ENCODE results near the gene BICRAL. TPM values are rescaled to one million over a fixed set of nuclear protein-coding genes. Genes with fewer than 3 reads are reported as not detected.
"Not testable (repeated sequence)": the region's sequence is repeated elsewhere in the genome, so short reads cannot be mapped to it uniquely, and the experiment has no call there.

Gene BICRAL, protein sequence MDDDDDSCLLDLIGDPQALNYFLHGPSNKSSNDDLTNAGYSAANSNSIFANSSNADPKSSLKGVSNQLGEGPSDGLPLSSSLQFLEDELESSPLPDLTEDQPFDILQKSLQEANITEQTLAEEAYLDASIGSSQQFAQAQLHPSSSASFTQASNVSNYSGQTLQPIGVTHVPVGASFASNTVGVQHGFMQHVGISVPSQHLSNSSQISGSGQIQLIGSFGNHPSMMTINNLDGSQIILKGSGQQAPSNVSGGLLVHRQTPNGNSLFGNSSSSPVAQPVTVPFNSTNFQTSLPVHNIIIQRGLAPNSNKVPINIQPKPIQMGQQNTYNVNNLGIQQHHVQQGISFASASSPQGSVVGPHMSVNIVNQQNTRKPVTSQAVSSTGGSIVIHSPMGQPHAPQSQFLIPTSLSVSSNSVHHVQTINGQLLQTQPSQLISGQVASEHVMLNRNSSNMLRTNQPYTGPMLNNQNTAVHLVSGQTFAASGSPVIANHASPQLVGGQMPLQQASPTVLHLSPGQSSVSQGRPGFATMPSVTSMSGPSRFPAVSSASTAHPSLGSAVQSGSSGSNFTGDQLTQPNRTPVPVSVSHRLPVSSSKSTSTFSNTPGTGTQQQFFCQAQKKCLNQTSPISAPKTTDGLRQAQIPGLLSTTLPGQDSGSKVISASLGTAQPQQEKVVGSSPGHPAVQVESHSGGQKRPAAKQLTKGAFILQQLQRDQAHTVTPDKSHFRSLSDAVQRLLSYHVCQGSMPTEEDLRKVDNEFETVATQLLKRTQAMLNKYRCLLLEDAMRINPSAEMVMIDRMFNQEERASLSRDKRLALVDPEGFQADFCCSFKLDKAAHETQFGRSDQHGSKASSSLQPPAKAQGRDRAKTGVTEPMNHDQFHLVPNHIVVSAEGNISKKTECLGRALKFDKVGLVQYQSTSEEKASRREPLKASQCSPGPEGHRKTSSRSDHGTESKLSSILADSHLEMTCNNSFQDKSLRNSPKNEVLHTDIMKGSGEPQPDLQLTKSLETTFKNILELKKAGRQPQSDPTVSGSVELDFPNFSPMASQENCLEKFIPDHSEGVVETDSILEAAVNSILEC
- total RNA-seq (10 to 100 TPM; 12.6 to 15.9 TPM), polyA plus RNA-seq (ENCODE audit: insufficient read length in 6 of 6) (10 to 100 TPM; 17.6 to 20.0 (median 19.2) TPM)
- long read RNA-seq, donor 1, partial matches to known transcripts, result 21 of 21 reads
- long read RNA-seq, donor 1, other reads (novel, unspliced or antisense), result 0 of 21 reads
- long read RNA-seq, donor 2, full-length matches to known transcripts, result 1 of 1 reads
- long read RNA-seq, donor 2, partial matches to known transcripts, result 0 of 1 reads
- long read RNA-seq, donor 2, other reads (novel, unspliced or antisense), result 0 of 1 reads
- long read RNA-seq, donor 3, full-length matches to known transcripts, result 1 of 1 reads
- long read RNA-seq, donor 3, partial matches to known transcripts, result 0 of 1 reads
- long read RNA-seq, donor 3, other reads (novel, unspliced or antisense), result 0 of 1 reads
- long read RNA-seq, donor 4, result 0 reads
- long read RNA-seq, donor 5, result 0 reads
- long read RNA-seq, donor 6, full-length matches to known transcripts, result 1 of 1 reads
- long read RNA-seq, donor 6, partial matches to known transcripts, result 0 of 1 reads
- long read RNA-seq, donor 6, other reads (novel, unspliced or antisense), result 0 of 1 reads
- long read RNA-seq, donor 7, result 0 reads
- long read RNA-seq, donor 8, partial matches to known transcripts, result 23 of 23 reads
- long read RNA-seq, donor 8, other reads (novel, unspliced or antisense), result 0 of 23 reads
- long read RNA-seq, donor 9, result 0 reads
- long read RNA-seq, donor 10, partial matches to known transcripts, result 0 of 2 reads
- long read RNA-seq, donor 10, other reads (novel, unspliced or antisense), result 2 of 2 reads
- long read RNA-seq, donor 11, partial matches to known transcripts, result 51 of 51 reads
- long read RNA-seq, donor 11, other reads (novel, unspliced or antisense), result 0 of 51 reads
- long read RNA-seq, donor 12, result 0 reads

DNA sequence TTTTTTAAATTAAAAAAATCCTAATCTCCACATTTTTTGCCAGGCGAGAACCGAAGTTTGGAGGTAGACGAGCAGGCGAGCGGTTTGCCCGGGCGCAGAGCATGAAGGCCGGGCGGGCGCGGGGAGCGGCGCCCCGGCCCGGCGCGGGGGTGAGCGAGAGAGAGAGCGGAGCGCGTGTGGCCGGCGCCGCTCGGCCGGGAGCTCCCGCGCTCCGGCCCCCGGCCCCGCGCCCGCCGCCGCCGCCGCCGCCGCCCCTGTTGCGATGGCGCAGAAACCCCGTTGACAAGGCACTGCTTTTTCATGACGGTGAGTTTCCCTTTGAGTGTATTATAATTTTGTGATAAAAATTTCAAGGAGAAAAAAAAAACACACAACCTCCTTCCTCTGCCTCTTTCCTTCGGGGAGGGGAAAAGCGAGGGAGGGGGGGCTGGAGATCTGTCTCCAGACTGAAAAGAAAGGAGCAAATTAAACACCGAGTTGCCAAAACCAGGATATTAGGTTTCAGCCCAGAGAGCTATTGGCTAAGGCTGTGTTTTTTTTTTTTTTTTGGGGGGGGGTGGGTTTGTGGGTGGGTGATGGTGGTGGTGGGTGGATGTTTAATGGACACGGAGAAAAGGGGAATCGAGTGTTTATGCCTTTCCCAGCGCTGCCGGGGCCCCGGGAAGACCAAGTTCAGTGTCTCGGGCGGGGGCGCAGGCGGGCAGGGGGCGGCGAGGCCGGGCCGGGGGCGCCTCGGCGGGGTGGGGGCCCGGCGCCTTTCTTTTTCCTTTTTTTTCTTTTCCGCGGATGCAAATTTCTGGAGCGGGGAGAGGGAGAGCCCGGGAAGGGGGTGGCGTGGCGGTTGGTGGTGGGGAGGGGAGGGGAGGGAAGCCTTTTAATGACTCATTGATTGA lies at the start of gene BICRAL:
TSS of gene BICRAL (plus strand) at position 257 of the 893 bp plus-strand sequence. CDS start 39,971 bp downstream, outside the sequence.
- ATAC-seq (peak; percentile 22), DNase-seq (peak; percentile 68 to 92 (median 83))
- TF ChIP-seq, protein P1, sequence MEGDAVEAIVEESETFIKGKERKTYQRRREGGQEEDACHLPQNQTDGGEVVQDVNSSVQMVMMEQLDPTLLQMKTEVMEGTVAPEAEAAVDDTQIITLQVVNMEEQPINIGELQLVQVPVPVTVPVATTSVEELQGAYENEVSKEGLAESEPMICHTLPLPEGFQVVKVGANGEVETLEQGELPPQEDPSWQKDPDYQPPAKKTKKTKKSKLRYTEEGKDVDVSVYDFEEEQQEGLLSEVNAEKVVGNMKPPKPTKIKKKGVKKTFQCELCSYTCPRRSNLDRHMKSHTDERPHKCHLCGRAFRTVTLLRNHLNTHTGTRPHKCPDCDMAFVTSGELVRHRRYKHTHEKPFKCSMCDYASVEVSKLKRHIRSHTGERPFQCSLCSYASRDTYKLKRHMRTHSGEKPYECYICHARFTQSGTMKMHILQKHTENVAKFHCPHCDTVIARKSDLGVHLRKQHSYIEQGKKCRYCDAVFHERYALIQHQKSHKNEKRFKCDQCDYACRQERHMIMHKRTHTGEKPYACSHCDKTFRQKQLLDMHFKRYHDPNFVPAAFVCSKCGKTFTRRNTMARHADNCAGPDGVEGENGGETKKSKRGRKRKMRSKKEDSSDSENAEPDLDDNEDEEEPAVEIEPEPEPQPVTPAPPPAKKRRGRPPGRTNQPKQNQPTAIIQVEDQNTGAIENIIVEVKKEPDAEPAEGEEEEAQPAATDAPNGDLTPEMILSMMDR (IDR thresholded peaks at IDR 0.05), result no peak
- Histone ChIP-seq H3K27me3 (no peaks in the 10 kb centered on the region), H3K4me3 (peak within 1 kb of the TSS; percentile 63 to 73), H3K36me3 (no peaks in the 10 kb centered on the region), H3K9me3 (no peaks in the 10 kb centered on the region), H3K27ac (peak within 1 kb of the TSS; percentile 100), H3K4me1 (peaks cover 26 to 47% of the 10 kb centered on the region in 2 donors)
- intact Hi-C loops (cut with DNase I), result no loop called here

DNA sequence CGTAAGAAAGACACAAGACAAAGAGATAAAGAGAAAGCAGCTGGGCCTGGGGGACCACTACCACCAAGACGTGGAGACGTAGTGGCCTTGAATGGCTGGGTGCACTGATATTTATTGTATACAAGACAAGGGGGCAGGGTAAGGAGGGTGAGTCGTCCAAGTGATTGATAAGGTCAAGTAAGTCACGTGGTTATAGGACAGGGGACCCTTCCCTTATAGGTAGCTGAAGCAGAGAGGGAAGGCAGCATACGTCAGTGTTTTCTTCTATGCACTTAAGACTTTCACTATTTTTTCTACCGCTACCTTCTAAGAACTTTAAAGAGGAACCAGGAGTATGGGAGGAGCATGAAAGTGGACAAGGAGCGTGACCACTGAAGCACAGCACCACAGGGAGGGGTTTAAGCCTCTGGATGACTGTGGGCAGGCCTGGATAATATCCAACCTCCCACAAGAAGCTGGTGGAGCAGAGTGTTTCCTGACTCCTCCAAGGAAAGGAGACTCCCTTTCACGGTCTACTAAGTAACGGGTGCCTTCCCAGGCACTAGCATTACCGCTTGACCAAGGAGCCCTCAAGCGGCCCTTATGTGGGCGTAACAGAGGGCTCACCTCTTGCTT lies 47.9 kb upstream of the BICRAL start:
- H3K27ac ChIP-seq; H3K4me1 ChIP-seq; H3K36me3 ChIP-seq; H3K27me3 ChIP-seq; H3K4me3 ChIP-seq; intact Hi-C loops (cut with DNase I); H3K9me3 ChIP-seq: not testable (repeated sequence)
- ATAC-seq, result peak; percentile 79
- DNase-seq, result peak in 2 of 4 donors; percentile 35 to 65

DNA sequence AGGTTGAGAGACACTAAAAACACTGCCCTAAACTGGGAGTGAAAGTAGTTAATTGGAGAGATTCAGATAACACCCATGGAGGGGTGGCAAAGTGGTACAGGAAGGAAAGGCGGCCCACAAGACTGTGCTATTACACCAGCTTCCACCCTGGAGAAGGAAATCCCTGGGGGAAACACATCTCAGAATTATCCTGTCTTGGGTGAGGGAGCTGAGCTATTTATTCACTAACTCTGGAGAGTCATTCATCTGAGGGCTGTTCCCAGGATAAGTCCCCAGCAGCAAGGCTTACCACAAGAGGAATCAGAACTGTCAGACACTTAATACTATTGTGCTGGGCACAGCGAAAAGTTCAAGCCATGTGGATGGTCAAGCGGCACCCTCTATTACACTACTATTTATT lies 45.9 kb upstream of the BICRAL start:
- Histone ChIP-seq H3K27me3 (no peaks in the 10 kb centered on the region), H3K4me3 (no peak overlapping the region), H3K27ac (no peak overlapping the region), H3K4me1 (no peaks in the 10 kb centered on the region), H3K9me3 (no peaks in the 10 kb centered on the region), H3K36me3 (no peaks in the 10 kb centered on the region)
- intact Hi-C loops (cut with DNase I), result no loop called here
- DNase-seq (no peak), ATAC-seq (no peak)
- TF ChIP-seq, protein P1 (IDR thresholded peaks at IDR 0.05), result no peak

DNA sequence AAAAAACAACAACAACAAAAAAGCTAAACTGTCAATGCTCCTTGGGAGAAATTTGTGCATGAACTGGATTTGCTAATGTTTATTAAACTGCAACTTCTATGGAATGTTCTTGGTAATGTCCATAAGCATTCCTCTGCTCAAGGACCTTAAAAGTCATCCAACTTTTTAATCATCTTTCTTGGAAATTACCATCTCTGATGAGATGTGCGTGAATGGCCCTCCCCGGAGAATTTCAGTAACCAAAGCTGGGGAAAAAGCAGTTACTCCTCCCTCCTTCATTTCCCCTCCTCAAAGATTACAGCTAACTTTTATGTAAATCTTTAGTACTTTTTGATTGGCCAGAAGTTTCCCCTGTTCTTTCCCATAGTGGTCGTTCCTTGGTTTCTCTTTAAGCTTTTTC lies 41.1 kb upstream of the BICRAL start:
- no peak overlapping the region for H3K27ac ChIP-seq
- intact Hi-C loops (cut with DNase I), result no loop called here
- TF ChIP-seq, protein P1 (IDR thresholded peaks at IDR 0.05), result no peak
- no peak for DNase-seq
- ATAC-seq, result no peak
- peaks cover 3 to 25% of the 10 kb centered on the region in 2 donors for H3K4me1 ChIP-seq
- H3K9me3 ChIP-seq, result no peaks in the 10 kb centered on the region
- no peaks in the 10 kb centered on the region for H3K36me3 ChIP-seq
- H3K27me3 ChIP-seq, result no peaks in the 10 kb centered on the region
- no peak overlapping the region for H3K4me3 ChIP-seq
